Occipital lobe (tissue), 2 donors: ENCODE data around the gene TMPRSS11F. TPM values are rescaled to one million over a fixed set of nuclear protein-coding genes. Genes with fewer than 3 reads are reported as not detected.
"Not testable (repeated sequence)": the region's sequence is repeated elsewhere in the genome, so short reads cannot be mapped to it uniquely, and the experiment has no call there.

Experiments used
- DNase-seq: peaks from one replicate; lab custom pipeline; 2025; lab: John Stamatoyannopoulos, UW
- total RNA-seq: library from RNA; depleted of rRNA; stranded (reverse); fragments of >200 nt; gene quantifications from one replicate; pipeline ENCODE4 v1.2.3, GENCODE V29; 2014

The TMPRSS11F gene
- not detected for total RNA-seq

DNA sequence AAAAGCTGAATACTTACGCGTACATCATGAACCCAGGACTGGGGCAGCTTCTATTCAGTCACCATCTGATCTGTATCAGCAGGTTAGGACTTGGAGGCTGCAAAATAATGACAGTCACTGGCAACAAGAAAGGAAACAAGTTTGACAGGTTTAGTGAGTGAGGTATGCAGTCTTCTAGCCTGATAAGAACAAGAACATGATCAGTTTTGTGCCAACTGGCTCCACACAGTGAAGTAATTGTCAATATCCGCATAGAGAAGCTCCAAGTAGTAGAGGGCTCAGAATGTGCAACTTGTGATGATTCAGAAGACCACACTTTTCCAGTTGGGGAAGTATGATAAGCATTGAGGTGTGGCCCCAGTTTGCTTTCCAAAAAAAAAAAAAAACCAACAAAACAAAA, at the start of gene TMPRSS11F:
TSS of gene TMPRSS11F (minus strand) at position 77 of the 400 bp plus-strand sequence. CDS start at position 28, 49 bp downstream.
- no peak for DNase-seq

DNA sequence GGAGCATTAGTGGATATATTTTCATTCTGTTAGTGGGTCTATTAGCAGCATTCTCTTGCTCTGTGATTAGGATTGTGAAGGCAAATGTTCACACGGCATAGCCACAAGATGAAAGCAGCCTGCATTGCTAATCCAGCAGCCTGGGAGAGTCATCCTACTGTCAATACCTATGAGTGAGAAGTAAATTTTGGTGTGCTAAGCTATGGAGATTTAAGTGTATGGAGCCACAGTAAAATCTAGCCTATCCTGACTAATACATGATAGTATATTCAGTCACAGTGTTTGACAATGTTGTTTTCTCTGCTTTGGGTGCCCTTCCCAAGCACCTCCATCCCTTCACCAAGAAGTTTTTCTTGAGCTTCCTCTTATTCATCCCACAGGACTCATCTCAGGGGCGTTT, 47.2 kb upstream of the TMPRSS11F start:
- no peak for DNase-seq

DNA sequence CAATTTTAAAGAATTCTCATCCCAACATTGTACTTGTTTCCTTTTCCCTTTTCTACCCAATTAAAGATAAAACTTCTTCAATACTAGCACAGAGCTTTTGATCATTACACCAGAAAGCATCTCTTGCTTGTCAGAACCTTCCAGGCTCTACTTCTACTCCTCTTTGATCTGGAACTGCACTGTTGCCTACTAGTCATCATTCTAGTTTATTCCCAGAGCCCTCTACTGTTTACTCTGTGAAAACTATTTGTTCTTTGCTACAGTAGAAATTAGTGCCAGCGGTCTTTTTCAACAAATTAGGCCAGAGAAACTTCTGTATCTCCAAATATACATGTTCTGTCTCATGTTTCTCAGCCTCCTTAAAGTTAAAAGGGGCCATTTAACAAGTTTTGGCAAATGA, 46.8 kb upstream of the TMPRSS11F start:
- no peak for DNase-seq

DNA sequence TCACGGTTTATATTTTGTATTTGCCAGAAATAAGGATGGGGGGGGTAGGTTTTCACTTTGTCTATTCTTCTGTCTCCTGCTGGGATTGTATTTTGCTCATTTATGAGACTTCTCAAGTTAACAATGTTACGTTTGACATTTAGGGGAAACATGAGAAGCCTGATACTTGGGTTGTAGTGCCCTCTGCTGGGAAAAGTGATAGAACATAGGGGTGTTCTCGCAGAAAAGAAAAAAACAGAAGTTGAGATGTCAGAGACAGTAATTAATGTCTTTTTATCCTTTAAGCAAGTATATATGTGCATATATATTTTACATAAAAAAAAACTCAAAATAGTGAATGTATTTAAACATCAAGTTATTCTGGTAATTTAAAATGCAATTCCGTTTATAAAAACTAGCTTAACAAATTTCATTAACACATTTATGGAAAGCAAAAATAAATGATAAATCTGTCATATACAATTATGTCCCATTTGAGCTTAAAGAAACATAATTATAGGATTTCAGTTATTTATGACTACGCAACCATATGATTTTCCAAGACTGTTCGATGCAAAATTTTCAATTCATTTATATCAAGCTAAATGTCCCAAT, 46.0 kb upstream of the TMPRSS11F start:
- DNase-seq: peak; percentile 7

DNA sequence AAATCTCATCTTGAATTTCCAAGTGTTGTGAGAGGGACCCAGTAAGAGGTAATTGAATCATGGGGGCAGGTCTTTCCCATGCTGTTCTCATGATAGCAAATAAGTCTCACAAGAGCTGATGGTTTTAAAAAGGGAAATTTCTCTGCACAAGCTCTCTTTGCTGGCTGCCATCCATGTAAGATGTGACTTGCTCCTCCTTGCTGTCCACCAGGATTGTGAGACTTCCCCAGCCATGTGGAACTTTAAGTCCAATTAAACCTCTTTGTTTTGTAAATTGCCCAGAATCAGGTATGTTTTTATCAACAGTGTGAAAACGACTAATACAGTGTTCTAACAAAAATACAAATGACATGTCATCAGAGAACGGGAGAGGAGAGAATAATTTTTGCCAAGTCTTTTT, 44.7 kb upstream of the TMPRSS11F start:
- not testable (repeated sequence) for DNase-seq

DNA sequence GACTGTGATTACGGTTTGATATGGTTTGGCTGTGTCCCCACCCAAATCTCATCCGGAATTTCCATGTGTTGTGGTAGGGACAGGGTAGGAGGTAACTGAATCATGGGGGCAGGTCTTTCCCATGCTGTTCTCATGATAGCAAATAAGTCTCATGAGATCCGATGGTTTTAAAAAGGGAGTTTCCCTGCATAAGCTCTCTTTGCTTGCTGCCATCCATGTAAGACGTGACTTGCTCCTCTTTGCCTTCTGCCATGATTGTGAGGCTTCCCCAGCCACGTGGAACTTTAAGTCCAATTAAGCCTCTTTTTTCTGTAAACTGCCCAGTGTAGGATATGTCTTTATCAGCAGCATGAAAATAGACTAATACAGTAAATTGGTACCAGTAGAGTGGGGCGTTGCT, 42.5 kb upstream of the TMPRSS11F start:
- DNase-seq: not testable (repeated sequence)

DNA sequence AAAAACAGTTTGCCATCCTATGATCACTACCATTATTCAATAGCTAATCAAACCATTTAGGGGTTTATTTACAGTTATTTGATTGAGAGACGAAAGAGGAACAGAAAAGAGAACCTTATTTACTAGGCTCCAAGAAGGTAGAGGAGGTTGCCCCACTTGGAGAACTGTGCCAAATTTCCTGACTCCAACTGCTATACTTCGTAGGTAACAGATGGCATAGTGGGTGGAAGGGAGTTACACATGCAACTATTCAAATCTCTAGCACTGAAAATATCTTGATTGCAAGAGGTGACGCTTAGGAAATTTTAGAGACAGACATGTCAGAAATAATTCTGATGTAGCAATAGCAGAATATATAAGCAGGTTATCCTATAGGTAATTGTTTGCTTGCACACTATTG, 38.0 kb upstream of the TMPRSS11F start:
- DNase-seq: no peak

DNA sequence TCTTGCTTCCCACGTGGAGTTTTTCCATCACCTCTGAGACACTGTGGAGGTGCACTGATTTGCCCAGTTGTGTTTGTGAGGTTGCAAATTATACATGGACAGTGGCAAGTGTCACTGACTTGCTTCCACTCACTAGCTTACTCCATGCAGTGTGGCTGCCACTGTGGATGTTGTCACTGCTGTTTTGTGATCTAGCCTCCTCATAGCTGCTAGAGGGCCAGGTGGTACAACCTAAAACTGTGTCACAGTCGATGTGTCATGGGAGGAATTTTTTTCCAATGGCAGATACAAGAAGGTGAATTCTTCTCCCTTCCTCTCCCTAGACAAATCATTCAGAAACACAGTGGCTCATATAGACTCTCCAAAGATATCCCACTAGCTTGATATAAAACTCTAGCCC, 37.5 kb upstream of the TMPRSS11F start:
- no peak for DNase-seq

DNA sequence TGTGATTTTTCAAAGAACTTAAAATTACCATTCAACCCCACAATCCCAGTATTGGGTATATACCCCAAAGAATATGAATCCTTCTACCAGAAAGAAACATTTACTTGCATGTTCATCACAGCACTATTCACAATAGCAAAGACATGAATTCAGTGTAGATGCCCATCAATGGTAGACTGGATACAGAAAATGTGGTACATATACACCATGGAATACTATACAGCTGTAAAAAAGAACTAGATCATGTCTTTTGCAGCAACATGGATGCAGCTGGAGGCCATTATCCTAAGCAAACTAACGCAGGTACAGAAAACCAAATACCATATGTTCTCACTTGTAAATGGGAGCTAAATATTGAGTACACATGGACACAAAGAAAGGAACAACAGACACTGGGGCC, 34.1 kb upstream of the TMPRSS11F start:
- no peak for DNase-seq

DNA sequence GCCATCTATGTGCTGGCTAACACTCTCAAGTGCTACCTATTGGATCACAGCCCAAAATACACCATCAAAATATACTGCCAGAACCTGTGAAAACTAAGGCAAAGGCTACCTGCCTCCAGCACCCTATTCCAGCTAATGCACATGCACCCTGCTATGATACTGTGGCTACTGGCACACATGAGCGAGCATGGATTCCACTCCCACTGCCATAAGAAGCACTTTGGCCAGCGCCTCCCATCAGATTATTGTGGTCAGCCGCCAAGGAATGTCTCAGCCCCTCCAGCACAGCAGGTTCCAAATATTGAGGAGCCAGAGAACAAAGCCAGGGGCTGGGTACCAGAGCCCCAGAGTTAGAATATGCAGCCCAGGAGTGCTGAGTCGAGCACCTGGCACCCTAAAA, 32.5 kb upstream of the TMPRSS11F start:
- no peak for DNase-seq

DNA sequence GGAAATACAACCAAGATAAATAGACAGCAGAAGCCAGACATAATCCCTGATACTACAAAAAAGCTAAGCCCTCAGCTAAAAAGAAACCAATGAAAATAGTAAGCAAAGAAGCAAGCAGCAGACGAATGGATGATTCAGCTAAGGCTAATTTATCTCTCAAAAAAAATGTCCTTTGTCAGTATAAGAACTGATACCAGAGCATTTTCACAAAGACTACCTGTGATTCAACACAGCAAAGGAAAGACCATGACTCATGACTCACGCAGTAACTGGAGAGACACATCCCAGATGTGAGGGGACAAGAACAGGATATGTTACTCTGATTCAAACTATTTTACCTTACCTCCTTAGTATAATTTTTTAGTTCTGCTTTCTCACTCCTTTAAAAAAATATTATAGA, 22.7 kb upstream of the TMPRSS11F start:
- DNase-seq: no peak

DNA sequence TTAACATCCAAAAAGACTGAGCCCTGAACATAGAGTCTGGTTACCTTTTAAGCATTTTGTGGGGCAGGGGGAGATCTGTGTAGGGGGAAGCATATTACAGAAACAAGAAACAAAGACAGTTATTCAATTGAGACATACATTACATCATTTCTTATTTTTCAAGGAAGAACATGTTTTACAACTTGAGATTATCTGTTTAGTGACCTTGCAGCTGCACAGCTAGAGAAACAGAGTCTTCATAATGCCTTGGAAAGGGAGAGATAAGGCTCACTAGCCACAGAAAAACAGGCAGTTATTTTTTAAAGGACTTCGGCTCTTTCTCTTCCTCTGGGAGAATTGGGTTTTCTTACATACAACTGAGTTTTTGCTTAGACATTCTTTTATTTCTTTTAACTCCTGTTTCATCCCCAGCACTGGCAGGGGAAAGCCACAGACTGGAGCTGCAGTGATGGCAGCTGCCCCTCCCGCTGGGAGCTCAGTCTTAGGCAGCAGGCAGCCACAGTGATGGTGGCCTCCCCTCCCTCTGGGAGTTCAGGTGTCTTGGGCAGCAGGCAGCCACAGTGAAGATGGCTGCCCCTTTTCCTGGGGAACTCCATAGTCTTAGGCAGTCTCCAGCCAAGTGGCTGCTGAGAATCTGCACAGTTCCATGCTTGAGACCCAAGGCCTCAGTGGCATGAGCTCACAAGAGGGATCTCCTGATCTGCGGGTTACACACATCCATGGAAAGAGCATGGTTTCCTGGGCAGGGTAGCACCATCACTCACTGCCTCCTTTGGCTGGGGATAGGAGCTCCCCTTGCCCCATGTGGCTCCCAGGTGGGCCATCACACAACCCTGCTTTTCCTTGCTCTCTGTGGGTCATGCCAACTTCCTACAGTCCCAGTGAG, 19.4 kb upstream of the TMPRSS11F start:
- DNase-seq: no peak

DNA sequence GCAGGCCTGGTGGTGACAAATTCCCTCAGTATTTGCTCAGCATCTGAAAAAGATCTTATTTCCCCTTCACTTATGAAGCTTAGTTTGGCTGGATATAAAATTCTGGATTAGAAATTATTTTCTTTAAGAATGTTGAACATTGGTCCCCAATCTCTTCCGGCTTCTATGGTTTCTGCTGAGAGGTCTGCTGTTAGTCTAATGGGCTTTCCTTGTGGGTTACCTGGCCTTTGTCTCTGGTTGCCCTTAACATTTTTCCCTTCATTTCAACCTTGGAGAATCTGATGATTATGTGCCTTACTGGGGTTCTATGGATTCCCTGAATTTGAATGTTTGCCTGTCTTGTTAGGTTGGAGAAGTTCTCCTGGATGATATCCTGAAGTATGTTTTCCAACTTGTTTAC, 17.4 kb upstream of the TMPRSS11F start:
- DNase-seq: no peak

DNA sequence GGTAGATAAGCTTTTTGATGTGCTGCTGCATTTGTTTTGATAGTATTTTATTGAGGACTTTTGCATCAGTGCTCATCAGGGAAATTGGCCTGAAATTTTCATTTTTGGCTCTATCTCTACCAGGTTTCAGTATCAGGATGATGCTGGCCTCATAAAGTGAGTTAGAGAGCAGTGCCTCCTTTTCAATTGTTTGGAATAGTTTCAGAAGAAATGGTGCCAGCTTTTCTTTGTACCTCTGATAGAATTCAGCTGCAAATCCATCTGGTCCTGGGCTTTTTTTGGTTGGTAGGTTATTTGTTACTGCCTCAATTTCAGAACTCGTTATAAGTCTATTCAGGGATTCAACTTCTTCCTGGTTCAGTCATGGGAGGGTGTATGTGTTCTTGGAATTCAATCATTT, 15.6 kb upstream of the TMPRSS11F start:
- no peak for DNase-seq

DNA sequence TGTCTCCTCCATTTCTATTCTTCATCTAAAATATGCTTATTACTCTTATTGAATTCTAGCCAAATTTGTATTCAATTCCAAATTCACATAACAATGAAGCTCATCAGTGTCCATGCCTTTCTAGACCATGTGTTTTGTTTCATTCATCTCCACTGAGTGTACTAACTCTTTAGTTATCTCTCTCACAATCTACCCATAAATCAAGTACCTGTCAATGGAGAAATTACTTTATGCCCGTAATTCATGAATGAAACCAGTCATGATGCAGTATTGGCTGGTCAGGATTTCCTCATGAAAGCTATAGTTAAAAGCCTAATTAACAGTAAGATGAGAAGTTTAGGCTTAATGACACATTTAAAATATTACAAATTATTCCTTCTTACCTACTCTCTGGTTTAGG, 12.2 kb upstream of the TMPRSS11F start:
- DNase-seq: no peak

DNA sequence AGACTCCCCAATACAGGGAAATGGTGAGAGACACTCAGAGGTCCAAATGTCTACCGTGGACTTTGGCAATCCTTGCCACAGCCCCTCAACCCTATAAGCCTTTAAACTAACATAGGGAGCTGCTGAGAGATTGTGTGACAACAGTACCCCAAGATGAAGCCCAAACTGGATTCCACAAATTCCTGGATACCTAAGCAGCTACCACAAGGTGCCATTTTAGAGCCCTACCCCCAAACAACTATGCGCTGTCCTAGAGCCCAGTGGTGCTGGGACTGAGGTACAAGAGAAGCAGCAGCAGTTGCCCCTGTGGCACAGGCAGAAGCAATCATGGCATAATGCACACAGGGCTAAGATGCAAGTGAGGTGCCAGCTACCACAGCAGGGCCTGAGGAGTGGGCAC, 2.7 kb upstream of the TMPRSS11F start:
- DNase-seq: no peak

DNA sequence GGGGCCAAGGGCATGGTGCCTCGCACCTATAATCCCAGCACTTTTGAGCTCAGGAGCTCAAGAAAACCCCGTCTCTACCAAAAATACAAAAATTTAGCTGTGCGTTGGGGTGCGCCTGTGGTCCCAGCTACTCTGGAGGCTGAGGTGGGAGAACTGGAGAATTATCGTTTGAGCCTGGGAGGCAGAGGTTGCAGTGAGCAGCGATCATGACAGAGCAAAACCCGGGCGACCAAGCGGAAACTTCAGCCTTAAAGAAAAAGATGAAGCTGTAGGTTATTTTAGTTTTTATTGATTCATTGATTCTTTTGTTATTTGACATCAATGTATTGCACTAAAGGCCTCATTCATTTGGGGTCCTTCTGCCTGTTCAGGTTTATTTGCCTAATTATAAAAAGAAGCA, 5.4 kb downstream of the TMPRSS11F start:
- no peak for DNase-seq

DNA sequence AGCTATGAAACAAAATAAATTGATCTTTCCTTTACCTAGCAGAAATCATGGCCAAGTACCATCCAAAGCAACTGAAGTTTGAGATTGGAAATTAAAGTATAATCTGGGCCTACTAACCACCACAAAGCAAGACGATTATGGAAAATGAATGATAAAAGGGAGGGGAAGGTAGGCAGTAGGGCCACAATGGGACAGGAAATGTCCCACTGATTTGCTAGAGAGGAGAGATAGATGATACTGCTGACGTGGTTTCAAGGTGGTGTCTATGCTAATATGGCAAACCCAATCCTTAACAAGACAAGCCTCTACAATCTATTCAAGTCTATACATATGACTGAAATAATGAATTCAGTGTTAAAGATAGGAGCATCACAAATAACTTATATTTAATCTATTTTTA, 6.1 kb downstream of the TMPRSS11F start:
- no peak for DNase-seq

DNA sequence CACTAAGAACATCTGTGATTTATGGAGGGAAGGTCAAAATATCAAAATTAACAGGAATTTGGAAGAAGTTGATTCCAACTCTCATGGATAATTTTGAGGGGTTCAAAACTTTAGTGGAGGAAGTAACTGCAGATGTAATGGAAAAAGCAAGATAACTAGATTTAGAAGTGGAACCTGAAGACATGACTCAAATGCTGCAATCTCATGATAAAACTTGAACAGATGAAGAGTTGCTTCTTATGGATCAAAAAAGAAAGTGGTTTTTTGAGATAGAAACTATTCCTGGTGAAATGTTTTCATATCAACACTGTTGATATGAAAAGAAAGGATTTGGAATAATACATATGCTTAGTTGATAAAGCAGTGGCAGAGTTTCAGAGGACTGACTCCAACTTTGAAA, 9.7 kb downstream of the TMPRSS11F start:
- no peak for DNase-seq

DNA sequence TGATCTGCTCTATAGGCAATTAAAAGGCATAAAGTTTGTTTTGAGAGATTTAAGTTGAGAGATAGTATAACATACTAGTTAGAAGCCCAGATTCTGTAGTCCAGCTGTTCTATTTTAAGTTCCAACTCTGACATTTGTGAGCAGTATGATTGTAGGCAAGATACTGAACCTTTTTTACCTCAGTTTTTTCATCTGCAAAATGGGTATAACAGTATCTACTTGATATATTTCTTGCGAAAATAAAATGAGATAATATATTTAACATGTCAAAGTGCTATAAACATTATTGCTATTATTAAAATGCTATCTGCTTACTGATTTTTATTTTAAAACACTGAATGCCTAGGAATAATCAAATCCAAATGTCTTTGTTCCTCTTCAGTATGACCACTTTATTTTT, 19.2 kb downstream of the TMPRSS11F start:
- no peak for DNase-seq

DNA sequence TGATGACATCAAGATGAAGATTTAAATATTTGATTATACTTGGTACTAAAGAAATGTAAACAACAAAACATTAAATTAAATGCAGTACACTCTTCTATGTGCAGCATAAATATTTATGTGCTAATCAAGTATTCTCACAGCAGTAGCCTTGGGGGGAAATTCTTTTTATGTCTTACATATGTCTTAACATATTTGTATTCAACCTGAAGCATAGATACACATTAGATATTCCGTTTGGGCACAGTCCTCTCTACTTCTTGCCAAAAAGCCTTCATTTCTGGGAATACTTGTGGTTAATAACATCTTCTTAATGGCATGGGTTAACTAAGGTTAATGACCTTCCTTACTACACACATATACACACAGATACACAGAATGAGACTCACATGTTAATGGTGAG, 19.8 kb downstream of the TMPRSS11F start:
- no peak for DNase-seq

DNA sequence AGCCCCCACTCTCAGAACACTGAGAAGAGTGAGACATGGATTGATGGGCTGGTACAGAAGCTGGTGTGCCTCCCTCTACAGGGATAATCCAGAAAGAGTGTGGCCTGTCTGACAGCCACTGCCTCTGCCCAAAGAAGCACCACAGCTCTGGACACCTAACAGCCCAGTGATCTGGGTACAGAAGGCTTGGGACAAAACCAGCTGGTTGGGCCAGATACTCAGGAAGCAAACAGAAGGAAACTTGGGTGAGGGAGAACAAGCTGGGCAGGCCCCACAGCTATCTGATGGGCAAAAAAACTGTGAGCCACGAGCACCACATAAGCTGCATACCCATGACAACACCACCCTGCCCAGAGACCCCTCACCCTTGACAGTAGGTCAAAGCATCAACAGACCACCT, 46.9 kb downstream of the TMPRSS11F start:
- no peak for DNase-seq

DNA sequence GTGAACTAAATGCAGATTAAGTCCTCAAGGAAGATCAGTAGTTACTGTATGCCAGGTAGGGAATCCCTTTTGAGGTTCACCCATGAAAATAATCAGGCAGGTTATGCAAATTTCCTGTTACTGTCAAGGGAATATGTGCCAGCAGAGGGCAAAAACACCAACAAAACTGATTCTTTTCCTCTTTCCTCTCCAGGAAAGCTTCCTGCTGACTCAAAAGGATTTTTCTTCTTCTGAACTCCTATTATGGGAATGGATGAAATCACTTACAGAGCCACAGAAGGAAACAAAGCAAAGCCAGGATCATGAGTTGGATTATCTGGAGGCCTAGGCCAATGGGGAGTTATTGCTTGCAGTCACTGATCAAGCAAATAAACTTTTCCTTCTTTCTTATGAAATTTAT, 49.7 kb downstream of the TMPRSS11F start:
- no peak for DNase-seq
